PC-3 (cell line): ENCODE results near the gene CHST11. TPM values are rescaled to one million over a fixed set of nuclear protein-coding genes. Genes with fewer than 3 reads are reported as not detected.

Experiments
- ATAC-seq: fragments of 200-7000 bp; cut with Tn5 transposase; 2 replicates; pipeline ENCODE4 v1.9.1; 2020; ENCODE audit warnings: mild to moderate bottlenecking, moderate library complexity
- BruUV-seq: library from RNA; stranded (reverse); fragments of 400-500 nt; replicated peaks from 2 replicates; lab custom pipeline; 2021; lab: Mats Ljungman, UMichigan
- CTCF ChIA-PET: fragments of 300-600 bp; sonication (Branson Sonifier 250); formaldehyde crosslinking; loops from one replicate; lab custom pipeline; 2022; ENCODE audit warnings: antibody characterized with exemption; lab: Charles Lee
- POLR2A ChIA-PET: fragments of 300-600 bp; sonication (Branson Sonifier 250); formaldehyde crosslinking; loops from one replicate; lab custom pipeline; 2022; ENCODE audit warnings: antibody characterized with exemption; ENCODE audit not compliant: unreplicated experiment; lab: Charles Lee
- DNase-seq: peaks from one replicate; pipeline ENCODE4 v3.0.0-alpha.2; 2015
- H2AFZ ChIP-seq: fragments of 300-600 bp; sonication (generic); 2 replicates; pipeline ENCODE4 v1.6.0; 2016; ENCODE audit warnings: antibody characterized with exemption, low read length
- H3F3A ChIP-seq: fragments of 300-600 bp; sonication (generic); one replicate; pipeline ENCODE4 v1.6.0; 2017; ENCODE audit warnings: antibody characterized with exemption, low read length, control low read depth, mild to moderate bottlenecking; ENCODE audit not compliant: unreplicated experiment
- H3K27ac ChIP-seq: fragments of 300-600 bp; sonication (generic); 2 replicates; pipeline ENCODE4 v1.5.1; 2016; ENCODE audit warnings: mild to moderate bottlenecking, low read length
- H3K27me3 ChIP-seq: fragments of 300-600 bp; sonication (generic); 2 replicates; pipeline ENCODE4 v1.6.1; 2016; ENCODE audit warnings: low read length, mixed read lengths
- H3K36me3 ChIP-seq: fragments of 300-600 bp; sonication (generic); 2 replicates; pipeline ENCODE4 v1.6.1; 2016; ENCODE audit warnings: low read depth, mixed run types, low read length, mixed read lengths
- H3K4me1 ChIP-seq: fragments of 300-600 bp; sonication (generic); 2 replicates; pipeline ENCODE4 v1.5.1; 2016; ENCODE audit warnings: low read length; ENCODE audit not compliant: insufficient read depth
- H3K4me2 ChIP-seq: fragments of 300-600 bp; sonication (generic); 2 replicates; pipeline ENCODE4 v1.6.0; 2016; ENCODE audit warnings: low read length
- H3K4me3 ChIP-seq: fragments of 300-600 bp; sonication (generic); 2 replicates; pipeline ENCODE4 v1.5.1; 2016; ENCODE audit warnings: mild to moderate bottlenecking, low read length, mixed read lengths
- H3K79me2 ChIP-seq: fragments of 300-600 bp; sonication (generic); 2 replicates; pipeline ENCODE4 v1.6.1; 2017; ENCODE audit warnings: low read length, mixed read lengths
- H3K9ac ChIP-seq: fragments of 300-600 bp; sonication (generic); 2 replicates; pipeline ENCODE4 v1.6.0; 2016; ENCODE audit warnings: mild to moderate bottlenecking, low read length
- H3K9me2 ChIP-seq: fragments of 300-600 bp; sonication (generic); replicated peaks from 2 replicates; pipeline ENCODE4 v1.6.1; 2016; ENCODE audit warnings: mixed run types, low read length, mixed read lengths
- H3K9me3 ChIP-seq: fragments of 300-600 bp; sonication (generic); 2 replicates; pipeline ENCODE4 v1.6.1; 2016; ENCODE audit warnings: low read length, mixed read lengths
- H4K20me1 ChIP-seq: fragments of 300-600 bp; sonication (generic); 2 replicates; pipeline ENCODE4 v1.6.1; 2016; ENCODE audit warnings: low read length, mixed read lengths
- CTCF ChIP-seq: fragments of 300-600 bp; sonication (generic); conservative IDR thresholded peaks from 2 replicates; pipeline ENCODE4 v1.5.1; 2017; ENCODE audit warnings: antibody characterized with exemption, low read depth, mild to moderate bottlenecking, low read length
- EZH2 ChIP-seq: fragments of 300-600 bp; sonication (generic); IDR thresholded peaks from one replicate; pipeline ENCODE4 v1.6.1; 2017; ENCODE audit warnings: antibody characterized with exemption, mild to moderate bottlenecking, low read length; ENCODE audit not compliant: unreplicated experiment
- EZH2phosphoT487 ChIP-seq: fragments of 300-600 bp; sonication (generic); IDR thresholded peaks from 2 replicates; pipeline ENCODE4 v1.6.1; 2018; ENCODE audit warnings: mild to moderate bottlenecking, antibody characterized with exemption, low read length, borderline replicate concordance
- intact Hi-C: fragments of 100-400 bp; cut with micrococcal nuclease; formaldehyde crosslinking; loops from 2 replicates; pipeline ENCODE4 v1.9.0; 2023
- total RNA-seq: library from RNA; depleted of rRNA; stranded (reverse); fragments of >200 nt; gene quantifications from 2 replicates; pipeline ENCODE4 v1.2.3, GENCODE V29; 2014

Gene CHST11
- total RNA-seq, 1 experiment from 2014 or later, result 53.5 TPM

DNA sequence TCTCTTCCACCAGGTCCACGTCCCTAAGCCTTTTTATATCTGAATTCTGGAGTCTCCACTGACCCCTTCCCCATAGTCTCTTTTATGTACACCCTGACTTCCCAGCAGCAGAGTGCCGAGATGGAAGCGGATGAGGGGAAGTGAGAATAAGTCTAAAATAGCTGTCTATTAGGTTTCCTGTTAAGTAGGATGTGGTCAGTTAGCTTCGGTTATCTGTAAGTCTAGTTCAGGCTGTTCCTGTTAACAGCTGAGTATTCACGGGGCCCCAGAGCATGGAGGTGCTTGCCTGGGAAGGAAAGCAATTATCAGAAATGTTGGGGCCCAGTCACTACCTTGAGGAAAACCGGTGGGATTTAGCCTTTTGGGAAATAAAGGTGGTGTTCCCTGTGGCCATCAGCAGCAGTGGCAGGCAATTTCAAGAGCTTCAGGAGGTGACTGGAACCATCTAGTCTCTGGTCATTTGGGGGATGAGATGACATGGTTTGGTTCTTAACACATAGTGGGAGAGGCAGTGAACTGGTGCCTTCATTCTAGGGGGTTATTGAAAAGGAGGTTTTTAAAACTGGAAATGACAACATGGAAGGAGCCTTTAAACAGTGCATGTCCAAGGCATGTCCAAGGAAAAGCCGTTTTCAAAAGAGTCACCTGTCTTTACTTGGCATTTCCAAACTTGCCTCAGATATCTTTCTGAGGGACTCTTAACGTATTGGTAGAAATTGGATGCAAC, 21.8 kb downstream of the CHST11 start:
- Histone ChIP-seq H2AFZ (no peak overlapping the region), H3F3A (no peaks in the 10 kb centered on the region), H3K9me3 (0 out of 2 replicates have a peak, but pooled peaks cover 5% of the 10 kb centered on the region), H3K4me3 (no peak overlapping the region), H4K20me1 (no peaks in the 10 kb centered on the region), H3K27ac (no peak overlapping the region), H3K79me2 (peaks cover 37% of the 10 kb centered on the region; the same call in 1 of the 2 replicates), H3K4me2 (no peak overlapping the region), H3K9ac (no peak overlapping the region), H3K9me2 (no peaks in the 10 kb centered on the region), H3K4me1 (peaks cover 12% of the 10 kb centered on the region), H3K36me3 (peaks cover 15% of the 10 kb centered on the region), H3K27me3 (no peaks in the 10 kb centered on the region)
- intact Hi-C loops, result no loop called here
- DNase-seq (no peak), ATAC-seq (no peak)
- ChIA-PET POLR2A (no interaction called here), CTCF (no interaction called here)
- BruUV-seq, result no TSS peak
- TF ChIP-seq EZH2, result no peak

DNA sequence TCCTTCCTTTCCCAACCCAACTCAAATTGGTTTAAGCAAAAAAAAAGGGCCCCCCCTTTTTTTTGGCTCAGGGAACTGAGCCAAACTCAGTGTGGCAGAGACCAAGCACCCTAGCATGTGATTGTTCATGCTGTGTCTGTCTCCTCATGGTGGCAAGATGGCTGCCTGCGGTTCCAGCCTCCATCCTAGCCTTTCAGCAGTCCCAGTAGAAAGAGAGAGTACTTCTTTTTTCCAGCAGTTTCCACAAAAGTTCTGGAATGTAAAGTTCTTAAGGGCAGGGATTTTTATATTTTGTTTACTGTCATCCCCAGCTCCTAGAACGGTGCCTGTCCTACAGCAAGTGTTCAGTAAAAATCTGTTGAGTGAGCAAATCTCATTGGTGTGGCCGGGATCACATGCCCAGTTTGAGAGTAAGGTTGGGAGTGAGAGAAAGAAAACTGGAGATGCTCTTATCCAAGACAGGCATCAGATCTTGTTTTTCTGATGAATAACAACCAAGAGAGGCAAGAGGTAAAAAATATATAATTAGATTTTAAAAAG, 22.4 kb downstream of the CHST11 start:
- Histone ChIP-seq H3K9me2 (no peaks in the 10 kb centered on the region), H3K9me3 (0 out of 2 replicates have a peak, but pooled peaks cover 5% of the 10 kb centered on the region), H2AFZ (no peak overlapping the region), H3K36me3 (peaks cover 15% of the 10 kb centered on the region), H3F3A (no peaks in the 10 kb centered on the region), H3K9ac (no peak overlapping the region), H3K79me2 (peaks cover 32% of the 10 kb centered on the region; the same call in 1 of the 2 replicates), H3K27ac (no peak overlapping the region), H3K4me2 (no peak overlapping the region), H3K4me1 (peaks cover 12% of the 10 kb centered on the region), H3K27me3 (no peaks in the 10 kb centered on the region), H4K20me1 (no peaks in the 10 kb centered on the region), H3K4me3 (no peak overlapping the region)
- BruUV-seq, result no TSS peak
- TF ChIP-seq EZH2phosphoT487 (no peak), EZH2 (no peak), CTCF (no peak)
- intact Hi-C loops, result no loop called here
- POLR2A ChIA-PET, result no interaction called here
- ATAC-seq (no peak), DNase-seq (no peak)
- CTCF ChIA-PET, result no interaction called here

DNA sequence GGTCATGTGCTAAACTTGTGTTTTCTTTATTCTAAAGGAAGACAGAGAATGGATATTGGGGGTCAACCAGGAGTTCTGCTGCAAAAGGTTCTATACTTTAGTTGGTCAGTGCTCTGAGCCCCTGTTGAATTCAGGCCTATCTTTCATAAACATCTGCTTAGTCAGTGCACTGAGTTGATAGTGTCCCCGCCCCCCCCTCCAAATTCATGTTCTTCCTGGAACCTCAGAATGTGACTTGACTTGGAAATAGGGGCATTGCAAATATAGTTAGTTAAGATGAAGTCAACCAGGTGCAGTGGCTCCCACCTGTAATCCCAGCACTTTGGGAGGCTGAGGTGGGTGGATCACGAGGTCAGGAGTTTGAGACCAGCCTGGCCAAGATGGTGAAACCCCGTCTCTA, 23.3 kb downstream of the CHST11 start:
- no TSS peak for BruUV-seq
- Histone ChIP-seq H3K4me2 (no peak overlapping the region), H3K36me3 (peaks cover 15% of the 10 kb centered on the region), H3K4me3 (no peak overlapping the region), H3K9me3 (0 out of 2 replicates have a peak, but pooled peaks cover 5% of the 10 kb centered on the region), H3F3A (no peaks in the 10 kb centered on the region), H3K79me2 (peaks cover 26% of the 10 kb centered on the region; the same call in 1 of the 2 replicates), H2AFZ (no peak overlapping the region), H3K9ac (no peak overlapping the region), H4K20me1 (no peaks in the 10 kb centered on the region), H3K27me3 (no peaks in the 10 kb centered on the region), H3K4me1 (peaks cover 12% of the 10 kb centered on the region), H3K27ac (no peak overlapping the region), H3K9me2 (no peaks in the 10 kb centered on the region)
- ChIA-PET CTCF (no interaction called here), POLR2A (no interaction called here)
- TF ChIP-seq CTCF (no peak), EZH2 (no peak), EZH2phosphoT487 (no peak)
- DNase-seq (no peak), ATAC-seq (no peak)
- intact Hi-C loops, result no loop called here
